Panc1 (cell line): Measurements from ENCODE around the gene EMILIN2. TPM values are rescaled to one million over a fixed set of nuclear protein-coding genes. Genes with fewer than 3 reads are reported as not detected.

Source experiments
- ATAC-seq: fragments of 200-7000 bp; cut with Tn5 transposase; 2 replicates; pipeline ENCODE4 v1.9.1; 2020; ENCODE audit warnings: mild to moderate bottlenecking, moderate library complexity
- BruUV-seq: library from RNA; stranded (reverse); fragments of 400-500 nt; replicated peaks from 2 replicates; lab custom pipeline; 2021; lab: Mats Ljungman, UMichigan
- CTCF ChIA-PET: fragments of 300-600 bp; sonication (Branson Sonifier 250); formaldehyde crosslinking; loops from one replicate; lab custom pipeline; 2022; ENCODE audit warnings: antibody characterized with exemption; lab: Charles Lee
- POLR2A ChIA-PET: fragments of 300-600 bp; sonication (Branson Sonifier 250); formaldehyde crosslinking; loops from one replicate; lab custom pipeline; 2022; ENCODE audit warnings: antibody characterized with exemption; lab: Charles Lee
- DNase-seq: peaks from one replicate; pipeline ENCODE4 v3.0.0-alpha.2; 2010; ENCODE audit warnings: low read depth, low spot score
- H3K27ac ChIP-seq: 2 replicates; pipeline ENCODE4 v1.5.1; 2011; ENCODE audit warnings: mild to moderate bottlenecking, low read length, inconsistent platforms
- H3K27me3 ChIP-seq: fragments of 200-500 bp; sonication (Bioruptor generic); 2 replicates; pipeline ENCODE4 v1.6.0; 2014; ENCODE audit warnings: low read length, inconsistent platforms; ENCODE audit not compliant: control insufficient read depth, insufficient read depth
- H3K36me3 ChIP-seq: fragments of 200-500 bp; sonication (Bioruptor generic); 2 replicates; pipeline ENCODE4 v1.5.1; 2014; ENCODE audit warnings: inconsistent platforms, mild to moderate bottlenecking, low read length, moderate library complexity; ENCODE audit not compliant: control insufficient read depth, insufficient read depth
- H3K4me1 ChIP-seq: 2 replicates; pipeline ENCODE4 v1.5.1; 2011; ENCODE audit warnings: inconsistent platforms, mild to moderate bottlenecking, low read length, moderate library complexity; ENCODE audit not compliant: control insufficient read depth, insufficient read depth
- H3K4me3 ChIP-seq, 2 experiments: 2 replicates each; pipeline ENCODE4 v1.5.1; 2011 to 2012; ENCODE audit warnings: low read depth in 2 of 2, low read length in 2 of 2, mild to moderate bottlenecking in 2 of 2, inconsistent platforms in 1 of 2, moderate library complexity in 1 of 2
- H3K9me3 ChIP-seq: fragments of 200-500 bp; sonication (Bioruptor generic); 2 replicates; pipeline ENCODE4 v1.5.1; 2014; ENCODE audit warnings: low read depth, mild to moderate bottlenecking, inconsistent platforms, low read length, moderate library complexity; ENCODE audit not compliant: control insufficient read depth, insufficient read depth
- POLR2AphosphoS5 ChIP-seq: IDR thresholded peaks from 2 replicates; pipeline ENCODE4 v1.6.1; 2012; ENCODE audit warnings: mild to moderate bottlenecking, low read depth, low read length, moderate library complexity
- SIN3A ChIP-seq: IDR thresholded peaks from 2 replicates; pipeline ENCODE4 v1.6.1; 2012; ENCODE audit warnings: low read depth, mild to moderate bottlenecking, low read length, moderate library complexity, borderline replicate concordance; ENCODE audit not compliant: insufficient read depth
- TCF7L2 ChIP-seq: IDR thresholded peaks from 2 replicates; pipeline ENCODE4 v1.6.1; 2011; ENCODE audit warnings: mild to moderate bottlenecking, low read depth, low read length, inconsistent platforms
- in situ Hi-C: cut with HindIII; loops from 2 replicates; pipeline ENCODE4 v1.10.0; 2016; ENCODE audit warnings: low sequenced_read_pairs, low pct_unique_long_range_greater_than_20kb
- intact Hi-C: fragments of 100-400 bp; cut with micrococcal nuclease; formaldehyde crosslinking; loops from one replicate; pipeline ENCODE4 v1.10.0; 2022; ENCODE audit not compliant: unreplicated experiment
- total RNA-seq: library from RNA; stranded (reverse); gene quantifications from one replicate; pipeline ENCODE4 v1.2.1, GENCODE V29; 2021; ENCODE audit not compliant: unreplicated experiment
- TF ChIP-seq, protein P1 (sequence below), 2 experiments: IDR thresholded peaks; 2 replicates each; pipeline ENCODE4 v1.6.1; 2011 to 2012; ENCODE audit warnings: low read depth in 2 of 2, control low read depth in 1 of 2, low read length in 1 of 2, mild to moderate bottlenecking in 1 of 2, moderate library complexity in 1 of 2; ENCODE audit not compliant: insufficient read depth in 1 of 2
- TF ChIP-seq, protein P2 (sequence below): fragments of 450-650 bp; IDR thresholded peaks from 2 replicates; pipeline ENCODE4 v1.5.1; 2017; ENCODE audit warnings: mild to moderate bottlenecking

Gene EMILIN2
- total RNA-seq, 1 experiment from 2014 or later: 18.3 TPM

DNA sequence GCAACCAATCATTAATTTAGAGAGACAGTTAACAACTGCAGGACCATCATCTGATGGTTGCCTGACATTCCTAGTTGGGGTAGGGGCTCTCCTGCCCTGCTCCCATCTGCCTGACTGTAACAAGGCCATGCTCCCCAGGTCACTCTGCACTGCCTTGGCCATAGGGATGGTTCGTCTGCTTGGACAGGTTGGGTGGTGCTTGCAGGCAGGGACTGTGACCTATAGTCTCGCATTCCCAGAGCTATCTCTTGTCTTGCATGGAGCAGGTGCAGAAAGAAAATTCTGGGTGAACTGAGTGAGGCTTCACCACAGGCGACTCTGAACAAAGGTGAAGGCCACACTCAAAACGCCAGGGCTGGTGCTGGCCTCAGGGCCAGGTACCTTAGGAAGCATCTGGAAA lies 64.7 kb downstream of the EMILIN2 start:
- no peak overlapping the region for H3K27ac ChIP-seq
- H3K4me3 ChIP-seq: no peak overlapping the region
- DNase-seq (no peak), ATAC-seq (no peak)
- ChIA-PET POLR2A (no interaction called here), CTCF (no interaction called here)
- TF ChIP-seq, protein P1, sequence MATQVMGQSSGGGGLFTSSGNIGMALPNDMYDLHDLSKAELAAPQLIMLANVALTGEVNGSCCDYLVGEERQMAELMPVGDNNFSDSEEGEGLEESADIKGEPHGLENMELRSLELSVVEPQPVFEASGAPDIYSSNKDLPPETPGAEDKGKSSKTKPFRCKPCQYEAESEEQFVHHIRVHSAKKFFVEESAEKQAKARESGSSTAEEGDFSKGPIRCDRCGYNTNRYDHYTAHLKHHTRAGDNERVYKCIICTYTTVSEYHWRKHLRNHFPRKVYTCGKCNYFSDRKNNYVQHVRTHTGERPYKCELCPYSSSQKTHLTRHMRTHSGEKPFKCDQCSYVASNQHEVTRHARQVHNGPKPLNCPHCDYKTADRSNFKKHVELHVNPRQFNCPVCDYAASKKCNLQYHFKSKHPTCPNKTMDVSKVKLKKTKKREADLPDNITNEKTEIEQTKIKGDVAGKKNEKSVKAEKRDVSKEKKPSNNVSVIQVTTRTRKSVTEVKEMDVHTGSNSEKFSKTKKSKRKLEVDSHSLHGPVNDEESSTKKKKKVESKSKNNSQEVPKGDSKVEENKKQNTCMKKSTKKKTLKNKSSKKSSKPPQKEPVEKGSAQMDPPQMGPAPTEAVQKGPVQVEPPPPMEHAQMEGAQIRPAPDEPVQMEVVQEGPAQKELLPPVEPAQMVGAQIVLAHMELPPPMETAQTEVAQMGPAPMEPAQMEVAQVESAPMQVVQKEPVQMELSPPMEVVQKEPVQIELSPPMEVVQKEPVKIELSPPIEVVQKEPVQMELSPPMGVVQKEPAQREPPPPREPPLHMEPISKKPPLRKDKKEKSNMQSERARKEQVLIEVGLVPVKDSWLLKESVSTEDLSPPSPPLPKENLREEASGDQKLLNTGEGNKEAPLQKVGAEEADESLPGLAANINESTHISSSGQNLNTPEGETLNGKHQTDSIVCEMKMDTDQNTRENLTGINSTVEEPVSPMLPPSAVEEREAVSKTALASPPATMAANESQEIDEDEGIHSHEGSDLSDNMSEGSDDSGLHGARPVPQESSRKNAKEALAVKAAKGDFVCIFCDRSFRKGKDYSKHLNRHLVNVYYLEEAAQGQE (IDR thresholded peaks at IDR 0.05; ENCODE audit: insufficient read depth in 1 of 2, low read depth in 2 of 2, low read length in 1 of 2): no peak
- TF ChIP-seq POLR2AphosphoS5 (no peak), SIN3A (no peak), TCF7L2 (no peak)
- TF ChIP-seq, protein P2, sequence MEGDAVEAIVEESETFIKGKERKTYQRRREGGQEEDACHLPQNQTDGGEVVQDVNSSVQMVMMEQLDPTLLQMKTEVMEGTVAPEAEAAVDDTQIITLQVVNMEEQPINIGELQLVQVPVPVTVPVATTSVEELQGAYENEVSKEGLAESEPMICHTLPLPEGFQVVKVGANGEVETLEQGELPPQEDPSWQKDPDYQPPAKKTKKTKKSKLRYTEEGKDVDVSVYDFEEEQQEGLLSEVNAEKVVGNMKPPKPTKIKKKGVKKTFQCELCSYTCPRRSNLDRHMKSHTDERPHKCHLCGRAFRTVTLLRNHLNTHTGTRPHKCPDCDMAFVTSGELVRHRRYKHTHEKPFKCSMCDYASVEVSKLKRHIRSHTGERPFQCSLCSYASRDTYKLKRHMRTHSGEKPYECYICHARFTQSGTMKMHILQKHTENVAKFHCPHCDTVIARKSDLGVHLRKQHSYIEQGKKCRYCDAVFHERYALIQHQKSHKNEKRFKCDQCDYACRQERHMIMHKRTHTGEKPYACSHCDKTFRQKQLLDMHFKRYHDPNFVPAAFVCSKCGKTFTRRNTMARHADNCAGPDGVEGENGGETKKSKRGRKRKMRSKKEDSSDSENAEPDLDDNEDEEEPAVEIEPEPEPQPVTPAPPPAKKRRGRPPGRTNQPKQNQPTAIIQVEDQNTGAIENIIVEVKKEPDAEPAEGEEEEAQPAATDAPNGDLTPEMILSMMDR: no peak
- intact Hi-C loops: no loop called here
- peaks cover 2% of the 10 kb centered on the region for H3K36me3 ChIP-seq
- H3K9me3 ChIP-seq: no peaks in the 10 kb centered on the region
- BruUV-seq: no TSS peak
- no peaks in the 10 kb centered on the region for H3K4me1 ChIP-seq
- H3K27me3 ChIP-seq: no peaks in the 10 kb centered on the region
- in situ Hi-C loops: no loop called here

DNA sequence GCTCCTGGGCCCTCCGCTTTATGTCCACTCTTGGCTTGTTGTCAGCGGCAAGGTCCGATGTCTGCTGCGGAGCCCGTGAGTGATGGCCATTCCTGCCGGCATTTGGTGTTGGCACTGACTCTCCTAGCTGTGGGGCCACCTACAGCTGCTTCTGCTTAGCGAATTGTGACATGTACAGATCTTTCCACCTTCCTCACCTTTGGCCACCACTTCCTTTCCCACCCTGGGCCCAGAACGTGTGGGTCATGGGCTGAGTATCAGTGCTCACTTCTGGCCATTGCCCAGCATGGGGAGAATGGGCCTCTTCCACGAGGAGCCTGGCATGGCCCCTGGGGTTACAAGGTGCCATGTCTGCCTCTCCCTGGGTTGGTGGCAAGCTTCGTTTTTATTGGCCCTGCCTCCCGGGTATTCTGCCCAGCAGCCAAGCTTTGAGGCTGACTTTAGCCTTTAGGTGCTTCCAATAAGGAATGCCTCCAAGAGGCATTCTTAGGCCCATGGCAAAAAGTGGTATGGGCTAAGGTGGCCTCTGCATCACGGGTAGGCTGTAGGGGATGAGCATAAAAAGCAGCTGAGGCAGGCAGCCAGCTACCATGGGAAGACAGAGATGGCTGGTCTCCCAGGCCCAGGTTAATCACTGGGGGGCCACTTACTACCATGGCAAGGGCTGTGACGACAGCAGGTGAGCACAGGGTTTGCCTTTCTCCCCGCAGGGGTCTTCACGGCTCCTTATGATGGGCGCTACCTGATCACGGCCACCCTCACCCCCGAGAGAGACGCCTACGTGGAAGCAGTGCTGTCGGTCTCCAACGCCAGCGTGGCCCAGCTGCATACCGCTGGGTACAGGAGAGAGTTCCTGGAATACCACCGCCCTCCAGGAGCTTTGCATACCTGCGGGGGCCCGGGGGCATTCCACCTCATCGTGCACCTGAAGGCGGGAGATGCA lies 65.8 kb downstream of the EMILIN2 start:
- intact Hi-C loops (no loop called here), in situ Hi-C loops (no loop called here)
- ATAC-seq (no peak), DNase-seq (no peak)
- H3K36me3 ChIP-seq: no peaks in the 10 kb centered on the region; the same call in 1 of the 2 replicates
- no peaks in the 10 kb centered on the region for H3K27me3 ChIP-seq
- no peak overlapping the region for H3K27ac ChIP-seq
- no TSS peak for BruUV-seq
- ChIA-PET POLR2A (interaction anchor here (0.6 kb wide), 1 partner anchor 96 kb away, joined by 4 read pairs; no protein-coding TSS in a partner anchor), CTCF (no interaction called here)
- H3K4me3 ChIP-seq: no peak overlapping the region
- no peaks in the 10 kb centered on the region for H3K9me3 ChIP-seq
- H3K4me1 ChIP-seq: no peaks in the 10 kb centered on the region
- TF ChIP-seq TCF7L2 (no peak), SIN3A (no peak), POLR2AphosphoS5 (no peak)
- TF ChIP-seq, protein P2: no peak
- TF ChIP-seq, protein P1 (IDR thresholded peaks at IDR 0.05; ENCODE audit: insufficient read depth in 1 of 2, low read depth in 2 of 2, low read length in 1 of 2): no peak
